GM13976 (cell line): Measurements from ENCODE around the gene SLC16A12.

Source experiments
- DNase-seq: peaks from one replicate; pipeline ENCODE4 v3.0.0; 2012; ENCODE audit warnings: low spot score
- in situ Hi-C: fragments of 300-500 bp; cut with MboI; formaldehyde crosslinking; loops from one replicate; pipeline ENCODE4 v1.12.0; 2022; ENCODE audit warnings: low sequenced_read_pairs, mixed read lengths, inconsistent platforms; ENCODE audit not compliant: unreplicated experiment
- TF ChIP-seq, protein P1 (sequence below): IDR thresholded peaks from 2 replicates; pipeline ENCODE4 v1.5.1; 2012; ENCODE audit warnings: borderline replicate concordance, mild to moderate bottlenecking; ENCODE audit not compliant: insufficient read depth; ENCODE audit errors: extremely low read depth, missing control alignments, control extremely low read depth

The SLC16A12 gene

DNA sequence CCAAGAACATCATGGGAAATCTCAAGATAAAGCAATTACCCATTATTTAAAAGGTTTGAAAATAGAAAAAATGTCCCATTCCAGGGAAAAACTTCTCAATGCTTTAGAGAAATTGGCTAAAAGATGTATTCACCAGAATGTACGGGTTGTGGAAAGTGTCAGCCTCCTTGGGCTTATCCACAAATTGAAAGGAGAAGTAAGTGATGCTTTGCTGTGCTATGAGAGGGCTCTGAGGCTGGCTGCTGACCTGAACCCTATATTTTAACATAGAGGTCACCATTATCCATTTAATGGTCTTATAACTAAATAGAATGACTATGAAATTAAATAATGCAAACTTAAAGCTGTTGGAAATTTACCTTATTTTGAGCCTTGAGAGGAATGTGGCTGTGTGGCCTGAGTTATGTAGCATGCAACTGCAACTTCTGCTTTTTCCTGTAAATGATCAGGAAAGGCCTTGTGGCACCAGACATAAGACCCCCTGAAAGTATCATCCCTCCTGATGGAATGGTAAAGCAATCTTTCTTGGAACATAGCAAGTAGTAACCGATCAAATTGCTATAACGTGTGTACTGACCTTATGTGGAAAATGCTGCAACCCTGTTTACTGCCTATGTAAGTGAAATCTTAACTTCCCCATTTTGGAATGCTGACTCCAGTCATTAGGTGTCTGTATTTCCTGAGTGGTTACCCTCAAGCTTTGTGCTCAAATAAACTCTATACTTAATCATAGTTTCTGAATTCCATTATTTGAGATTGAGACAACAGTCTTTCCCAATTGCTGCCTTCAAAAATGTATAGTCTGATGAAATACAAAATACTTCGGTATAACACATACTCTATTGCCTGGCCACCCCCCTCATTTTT lies 150.7 kb downstream of the SLC16A12 start:
- TF ChIP-seq, protein P1, sequence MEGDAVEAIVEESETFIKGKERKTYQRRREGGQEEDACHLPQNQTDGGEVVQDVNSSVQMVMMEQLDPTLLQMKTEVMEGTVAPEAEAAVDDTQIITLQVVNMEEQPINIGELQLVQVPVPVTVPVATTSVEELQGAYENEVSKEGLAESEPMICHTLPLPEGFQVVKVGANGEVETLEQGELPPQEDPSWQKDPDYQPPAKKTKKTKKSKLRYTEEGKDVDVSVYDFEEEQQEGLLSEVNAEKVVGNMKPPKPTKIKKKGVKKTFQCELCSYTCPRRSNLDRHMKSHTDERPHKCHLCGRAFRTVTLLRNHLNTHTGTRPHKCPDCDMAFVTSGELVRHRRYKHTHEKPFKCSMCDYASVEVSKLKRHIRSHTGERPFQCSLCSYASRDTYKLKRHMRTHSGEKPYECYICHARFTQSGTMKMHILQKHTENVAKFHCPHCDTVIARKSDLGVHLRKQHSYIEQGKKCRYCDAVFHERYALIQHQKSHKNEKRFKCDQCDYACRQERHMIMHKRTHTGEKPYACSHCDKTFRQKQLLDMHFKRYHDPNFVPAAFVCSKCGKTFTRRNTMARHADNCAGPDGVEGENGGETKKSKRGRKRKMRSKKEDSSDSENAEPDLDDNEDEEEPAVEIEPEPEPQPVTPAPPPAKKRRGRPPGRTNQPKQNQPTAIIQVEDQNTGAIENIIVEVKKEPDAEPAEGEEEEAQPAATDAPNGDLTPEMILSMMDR, result no peak
- in situ Hi-C loops, result loop anchor here (10.0 kb wide), 1 partner anchor 110 kb away; no protein-coding TSS in a partner anchor
- no peak for DNase-seq

DNA sequence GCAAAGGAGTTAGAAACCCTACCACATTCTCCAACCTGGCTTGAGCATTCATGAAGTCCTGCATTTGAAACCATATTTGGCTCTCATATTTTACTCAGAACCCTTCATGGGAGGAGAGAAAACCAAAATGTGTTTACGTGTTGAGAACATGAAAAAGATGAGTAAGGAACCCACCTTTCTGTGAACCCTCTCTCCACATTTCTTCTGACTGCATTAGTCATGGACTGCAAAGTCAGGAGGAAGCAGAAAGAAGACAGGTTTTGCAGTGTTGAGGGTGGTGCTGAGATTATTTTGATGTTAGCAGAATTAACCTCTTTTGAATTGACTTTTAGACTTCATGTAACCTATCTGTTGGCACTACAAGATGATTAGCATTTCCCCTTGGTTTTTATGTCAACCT lies 152.6 kb downstream of the SLC16A12 start:
- TF ChIP-seq, protein P1, result no peak
- DNase-seq, result no peak
- in situ Hi-C loops, result loop anchor here (10.0 kb wide), 1 partner anchor 108 kb away; no protein-coding TSS in a partner anchor
